Stimulated activated CD8-positive, alpha-beta memory T cell treated with anti-CD3 and anti-CD28 coated beads, Interleukin-15, amount 100 ng/mL, for 24 hours (primary cell): ENCODE results near the gene PLEKHG1.

Source experiments
- DNase-seq: peaks from one replicate; pipeline ENCODE4 v3.0.0-alpha.2; 2020; ENCODE audit warnings: low read depth

The PLEKHG1 gene

DNA sequence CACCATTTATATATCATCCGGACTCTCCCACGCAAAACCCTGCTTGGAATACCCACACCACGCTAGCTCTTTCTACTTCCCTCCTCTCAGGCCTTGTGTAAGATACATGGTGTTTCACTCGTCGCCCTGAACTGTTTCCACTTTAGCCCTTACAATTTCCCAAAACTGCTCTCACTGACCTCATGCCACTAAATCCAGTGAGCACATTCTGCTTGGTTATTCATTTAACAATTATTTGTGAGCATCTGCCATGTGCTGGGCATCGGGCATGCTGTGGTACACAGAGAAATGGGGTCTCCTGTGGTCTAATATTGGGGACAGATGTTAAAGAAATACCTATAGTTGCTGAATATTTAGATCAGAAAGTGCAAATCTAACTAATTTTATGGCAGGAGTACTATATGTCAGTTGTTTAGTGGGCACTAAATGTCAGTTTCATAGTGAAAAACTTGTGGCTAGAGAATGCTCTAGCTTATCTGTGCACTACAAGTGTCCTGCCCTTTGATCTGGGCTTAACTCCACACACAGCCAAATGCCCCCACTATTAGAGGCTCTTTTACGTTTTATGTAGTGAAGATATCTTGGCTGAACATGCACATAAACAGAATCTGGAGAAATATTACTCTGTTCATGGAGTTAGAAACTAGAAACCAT, 41.0 kb downstream of the PLEKHG1 start:
- no peak for DNase-seq

- no peak for DNase-seq
Measured at GRCh38 chr6:150641398-150642139, 41.9 kb downstream of the PLEKHG1 start.

GRCh38 chr6:150646228-150646627, 46.5 kb downstream of the PLEKHG1 start:
- no peak for DNase-seq

DNA sequence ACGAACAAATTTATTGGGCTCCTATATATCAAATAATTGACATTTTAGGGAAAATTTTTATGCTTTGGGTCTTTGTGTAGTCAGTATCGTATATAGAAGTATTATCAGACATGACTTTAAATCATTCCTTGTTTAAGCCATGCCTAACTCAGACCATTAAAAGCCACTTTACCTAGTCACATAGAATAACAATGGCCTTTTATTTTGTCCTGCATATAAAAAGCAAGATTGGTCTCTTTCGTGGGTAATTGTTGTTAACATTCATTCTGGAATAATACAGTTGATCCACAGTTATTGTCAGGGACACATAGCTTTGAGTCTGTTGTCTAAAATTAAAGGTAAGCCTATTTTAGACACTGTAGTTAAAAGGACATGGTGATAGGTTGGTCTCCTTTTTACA, 47.4 kb downstream of the PLEKHG1 start:
- no peak for DNase-seq
